ENCODE data around the gene RPL29. TPM values are rescaled to one million over a fixed set of nuclear protein-coding genes. Genes with fewer than 3 reads are reported as not detected.

RPL29 gene
- total RNA-seq, 1 donor from 2014 or later, result 872 TPM

DNA sequence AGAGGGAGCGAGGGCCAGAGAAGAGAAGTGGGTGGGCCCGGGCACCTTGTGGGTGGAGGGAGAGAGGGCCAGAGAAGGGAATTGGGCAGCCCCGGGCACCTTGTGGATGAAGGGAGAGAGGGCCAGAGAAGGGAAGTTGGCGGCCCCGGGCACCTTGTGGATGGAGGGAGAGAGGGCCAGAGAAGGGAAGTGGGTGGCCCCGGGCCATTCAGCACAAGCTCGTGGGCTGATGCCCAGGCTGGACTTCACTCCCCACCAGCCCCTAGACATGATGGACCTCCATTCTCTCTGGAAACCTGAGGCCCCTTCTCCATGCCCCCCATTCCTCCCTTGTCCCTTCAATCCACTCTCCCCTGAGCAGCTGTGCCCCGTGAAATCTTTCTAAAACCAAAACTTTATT lies 44.9 kb upstream of the RPL29 start:
- Mint-ChIP-seq H3K27ac (ENCODE audit: unreplicated experiment) (no peak overlapping the region), H3K4me1 (ENCODE audit: low read depth, unreplicated experiment) (peaks cover 8% of the 10 kb centered on the region), H3K4me3 (ENCODE audit: unreplicated experiment) (no peak overlapping the region), H3K27me3 (ENCODE audit: low read depth, unreplicated experiment) (peaks cover 17% of the 10 kb centered on the region), H3K36me3 (ENCODE audit: low read depth, unreplicated experiment) (no peaks in the 10 kb centered on the region), H3K9me3 (ENCODE audit: unreplicated experiment) (no peaks in the 10 kb centered on the region)
- Histone ChIP-seq H3K4me1 (ENCODE audit: insufficient read depth, low read length) (peaks cover 16% of the 10 kb centered on the region), H2AFZ (ENCODE audit: low read depth, low read length) (no peak overlapping the region), H3K27ac (ENCODE audit: low read depth, low read length) (no peak overlapping the region), H4K20me1 (ENCODE audit: insufficient read depth, low read length) (no peaks in the 10 kb centered on the region), H3K36me3 (ENCODE audit: insufficient read depth, low read length) (no peaks in the 10 kb centered on the region), H3K79me2 (ENCODE audit: insufficient read depth, low read length) (no peaks in the 10 kb centered on the region), H3K4me2 (ENCODE audit: low read length) (no peak overlapping the region), H3K9ac (ENCODE audit: low read length) (no peak overlapping the region), H3K4me3 (ENCODE audit: insufficient read depth, low read depth, low read length) (no peak overlapping the region), H3K9me3 (ENCODE audit: insufficient read depth, low read depth, low read length) (no peaks in the 10 kb centered on the region), H3K27me3 (ENCODE audit: insufficient read depth, low read length) (no peaks in the 10 kb centered on the region)
- FAIRE-seq (no peak), DNase-seq (ENCODE audit: low read depth) (no peak)
- TF ChIP-seq EZH2 (IDR thresholded peaks at IDR 0.05; ENCODE audit: insufficient read depth, low read length), result no peak
- TF ChIP-seq, protein P1, sequence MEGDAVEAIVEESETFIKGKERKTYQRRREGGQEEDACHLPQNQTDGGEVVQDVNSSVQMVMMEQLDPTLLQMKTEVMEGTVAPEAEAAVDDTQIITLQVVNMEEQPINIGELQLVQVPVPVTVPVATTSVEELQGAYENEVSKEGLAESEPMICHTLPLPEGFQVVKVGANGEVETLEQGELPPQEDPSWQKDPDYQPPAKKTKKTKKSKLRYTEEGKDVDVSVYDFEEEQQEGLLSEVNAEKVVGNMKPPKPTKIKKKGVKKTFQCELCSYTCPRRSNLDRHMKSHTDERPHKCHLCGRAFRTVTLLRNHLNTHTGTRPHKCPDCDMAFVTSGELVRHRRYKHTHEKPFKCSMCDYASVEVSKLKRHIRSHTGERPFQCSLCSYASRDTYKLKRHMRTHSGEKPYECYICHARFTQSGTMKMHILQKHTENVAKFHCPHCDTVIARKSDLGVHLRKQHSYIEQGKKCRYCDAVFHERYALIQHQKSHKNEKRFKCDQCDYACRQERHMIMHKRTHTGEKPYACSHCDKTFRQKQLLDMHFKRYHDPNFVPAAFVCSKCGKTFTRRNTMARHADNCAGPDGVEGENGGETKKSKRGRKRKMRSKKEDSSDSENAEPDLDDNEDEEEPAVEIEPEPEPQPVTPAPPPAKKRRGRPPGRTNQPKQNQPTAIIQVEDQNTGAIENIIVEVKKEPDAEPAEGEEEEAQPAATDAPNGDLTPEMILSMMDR (IDR thresholded peaks at IDR 0.05; ENCODE audit: insufficient read depth, low read depth, low read length), result no peak

GRCh38 chr3:52039846-52040245 lies 44.2 kb upstream of the RPL29 start:
- no peak overlapping the region for H3K4me3 ChIP-seq (ENCODE audit: insufficient read depth, low read depth, low read length)
- no peaks in the 10 kb centered on the region for H3K27me3 ChIP-seq (ENCODE audit: insufficient read depth, low read length)
- Mint-ChIP-seq H3K27ac (ENCODE audit: unreplicated experiment) (no peak overlapping the region), H3K9me3 (ENCODE audit: unreplicated experiment) (no peaks in the 10 kb centered on the region), H3K4me1 (ENCODE audit: low read depth, unreplicated experiment) (peaks cover 2% of the 10 kb centered on the region), H3K36me3 (ENCODE audit: low read depth, unreplicated experiment) (no peaks in the 10 kb centered on the region), H3K4me3 (ENCODE audit: unreplicated experiment) (no peak overlapping the region), H3K27me3 (ENCODE audit: low read depth, unreplicated experiment) (peaks cover 17% of the 10 kb centered on the region)
- FAIRE-seq, result no peak
- no peak overlapping the region for H3K27ac ChIP-seq (ENCODE audit: low read depth, low read length)
- no peaks in the 10 kb centered on the region for H3K36me3 ChIP-seq (ENCODE audit: insufficient read depth, low read length)
- no peaks in the 10 kb centered on the region for H3K9me3 ChIP-seq (ENCODE audit: insufficient read depth, low read depth, low read length)
- H2AFZ ChIP-seq (ENCODE audit: low read depth, low read length), result peak overlapping the region; percentile 32
- H4K20me1 ChIP-seq (ENCODE audit: insufficient read depth, low read length), result no peaks in the 10 kb centered on the region
- H3K4me2 ChIP-seq (ENCODE audit: low read length), result no peak overlapping the region
- peak overlapping the region; percentile 18 for H3K9ac ChIP-seq (ENCODE audit: low read length)
- peak; percentile 37 for DNase-seq (ENCODE audit: low read depth)
- TF ChIP-seq, protein P1 (IDR thresholded peaks at IDR 0.05; ENCODE audit: insufficient read depth, low read depth, low read length), result no peak
- TF ChIP-seq EZH2 (IDR thresholded peaks at IDR 0.05; ENCODE audit: insufficient read depth, low read length), result no peak
- H3K4me1 ChIP-seq (ENCODE audit: insufficient read depth, low read length), result peaks cover 11% of the 10 kb centered on the region
- H3K79me2 ChIP-seq (ENCODE audit: insufficient read depth, low read length), result no peaks in the 10 kb centered on the region

DNA sequence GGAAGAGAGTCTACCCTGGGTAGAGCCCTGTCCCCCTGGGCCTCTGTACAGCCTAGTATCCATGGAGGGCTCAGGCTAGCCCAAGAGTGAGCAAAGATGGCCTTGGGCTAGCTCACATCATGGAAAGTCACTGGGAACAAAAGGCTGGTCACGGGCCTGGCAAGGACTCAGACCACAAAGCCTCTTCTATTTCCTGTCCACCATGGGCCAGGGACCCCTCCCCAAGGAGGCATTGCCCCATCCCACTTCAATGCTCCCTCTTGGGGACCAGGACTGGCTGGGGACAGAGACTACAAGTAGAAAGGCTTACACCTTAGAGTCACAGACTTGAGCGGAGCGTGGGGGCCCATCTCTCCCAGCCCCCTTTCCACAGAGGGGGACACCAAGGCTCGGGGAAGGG lies 43.7 kb upstream of the RPL29 start:
- no peaks in the 10 kb centered on the region for H3K36me3 Mint-ChIP-seq (ENCODE audit: low read depth, unreplicated experiment)
- H3K27ac ChIP-seq (ENCODE audit: low read depth, low read length), result no peak overlapping the region
- H3K4me3 Mint-ChIP-seq (ENCODE audit: unreplicated experiment), result no peak overlapping the region

More for the DNA sequence above, 43.7 kb upstream of the RPL29 start:
- FAIRE-seq, result no peak
- peaks cover 2% of the 10 kb centered on the region for H3K4me1 Mint-ChIP-seq (ENCODE audit: low read depth, unreplicated experiment)
- peaks cover 18% of the 10 kb centered on the region for H3K27me3 Mint-ChIP-seq (ENCODE audit: low read depth, unreplicated experiment)
- Histone ChIP-seq H2AFZ (ENCODE audit: low read depth, low read length) (peak overlapping the region; percentile 32), H3K9ac (ENCODE audit: low read length) (peak overlapping the region; percentile 18), H4K20me1 (ENCODE audit: insufficient read depth, low read length) (no peaks in the 10 kb centered on the region), H3K27me3 (ENCODE audit: insufficient read depth, low read length) (no peaks in the 10 kb centered on the region), H3K4me1 (ENCODE audit: insufficient read depth, low read length) (peaks cover 11% of the 10 kb centered on the region), H3K79me2 (ENCODE audit: insufficient read depth, low read length) (no peaks in the 10 kb centered on the region), H3K4me3 (ENCODE audit: insufficient read depth, low read depth, low read length) (no peak overlapping the region), H3K36me3 (ENCODE audit: insufficient read depth, low read length) (no peaks in the 10 kb centered on the region), H3K4me2 (ENCODE audit: low read length) (no peak overlapping the region), H3K9me3 (ENCODE audit: insufficient read depth, low read depth, low read length) (no peaks in the 10 kb centered on the region)
- H3K27ac Mint-ChIP-seq (ENCODE audit: unreplicated experiment), result no peak overlapping the region
- TF ChIP-seq, protein P1 (IDR thresholded peaks at IDR 0.05; ENCODE audit: insufficient read depth, low read depth, low read length), result no peak
- no peak for TF ChIP-seq EZH2 (IDR thresholded peaks at IDR 0.05; ENCODE audit: insufficient read depth, low read length)
- H3K9me3 Mint-ChIP-seq (ENCODE audit: unreplicated experiment), result no peaks in the 10 kb centered on the region
- DNase-seq (ENCODE audit: low read depth), result no peak
